ENCODE measurements around the gene CTXND1.

Gene CTXND1

DNA sequence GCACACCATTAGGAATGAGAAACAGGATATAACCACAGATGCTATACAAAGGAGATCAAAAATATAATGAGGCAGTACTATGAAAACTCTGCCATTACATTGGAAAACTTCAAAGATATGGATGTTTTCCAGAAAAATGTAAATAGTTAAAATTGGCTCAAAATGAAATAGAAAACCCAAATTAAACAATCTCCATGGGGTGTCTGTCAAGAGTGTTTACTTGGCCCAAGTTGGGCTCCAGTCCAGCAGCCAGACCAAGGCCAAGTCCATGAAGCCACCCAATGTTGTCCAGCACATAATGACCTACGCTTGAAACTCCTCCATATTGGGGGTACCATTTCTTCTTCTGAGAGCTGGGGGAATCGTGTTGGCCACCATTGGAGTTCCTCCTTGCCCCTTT lies 37.1 kb downstream of the CTXND1 start:
- POLR2A ChIA-PET = no interaction called here
- CTCF ChIA-PET = no interaction called here

DNA sequence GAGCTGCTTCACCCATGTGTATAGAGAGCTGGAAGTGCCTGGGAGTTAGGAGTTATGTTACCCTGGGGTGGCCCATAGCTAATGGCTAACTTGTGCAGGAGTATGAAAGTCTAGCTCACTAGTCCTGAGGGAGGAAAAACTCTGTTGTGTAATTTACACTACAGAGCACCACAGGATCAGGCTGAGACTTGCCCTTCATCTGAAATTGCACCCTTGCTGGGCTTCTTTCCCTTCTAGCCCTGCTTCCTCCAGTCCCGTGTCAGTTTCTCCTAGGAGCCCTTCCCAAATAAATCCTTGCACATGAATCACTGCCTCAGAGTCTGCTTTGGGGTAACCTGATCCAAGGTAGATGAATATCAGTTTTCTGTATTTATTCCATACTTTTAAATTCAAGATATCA lies 40.0 kb downstream of the CTXND1 start:
- no peaks in the 10 kb centered on the region for H3K4me1 ChIP-seq (ENCODE audit: control insufficient read depth, insufficient read depth, low read length)
- H3K36me3 ChIP-seq (ENCODE audit: control insufficient read depth in 2 of 2, insufficient read depth in 1 of 2, low read length in 2 of 2) = no peaks in the 10 kb centered on the region
- no peak overlapping the region for H3K4me3 ChIP-seq (ENCODE audit: low read depth, low read length)
- no peaks in the 10 kb centered on the region for H3K9me3 ChIP-seq (ENCODE audit: control insufficient read depth, insufficient read depth, low read depth, low read length)
- ChIA-PET POLR2A (no interaction called here), CTCF (no interaction called here)
- H3K27ac ChIP-seq (ENCODE audit: extremely low read depth, low read depth, low read length) = no peak overlapping the region
- no peak for TF ChIP-seq ZFP37 (tag by site-specific recombination; IDR thresholded peaks at IDR 0.05)
- TF ChIP-seq ZNF610 (tag by site-specific recombination; IDR thresholded peaks at IDR 0.05; ENCODE audit: borderline replicate concordance) = no peak
- no peak for TF ChIP-seq ZNF155 (tag by site-specific recombination; IDR thresholded peaks at IDR 0.05)
- TF ChIP-seq, protein P1, sequence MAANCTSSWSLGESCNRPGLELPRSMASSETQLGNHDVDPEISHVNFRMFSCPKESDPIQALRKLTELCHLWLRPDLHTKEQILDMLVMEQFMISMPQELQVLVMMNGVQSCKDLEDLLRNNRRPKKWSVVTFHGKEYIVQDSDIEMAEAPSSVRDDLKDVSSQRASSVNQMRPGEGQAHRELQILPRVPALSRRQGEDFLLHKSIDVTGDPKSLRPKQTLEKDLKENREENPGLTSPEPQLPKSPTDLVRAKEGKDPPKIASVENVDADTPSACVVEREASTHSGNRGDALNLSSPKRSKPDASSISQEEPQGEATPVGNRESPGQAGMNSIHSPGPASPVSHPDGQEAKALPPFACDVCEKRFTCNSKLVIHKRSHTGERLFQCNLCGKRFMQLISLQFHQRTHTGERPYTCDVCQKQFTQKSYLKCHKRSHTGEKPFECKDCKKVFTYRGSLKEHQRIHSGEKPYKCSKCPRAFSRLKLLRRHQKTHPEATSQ (tag by site-specific recombination; IDR thresholded peaks at IDR 0.05) = no peak
- TF ChIP-seq ZXDB (tag by site-specific recombination; IDR thresholded peaks at IDR 0.05) = no peak
- no peak for TF ChIP-seq ZNF324 (tag by site-specific recombination; IDR thresholded peaks at IDR 0.05)
- no peak for TF ChIP-seq ZNF660 (tag by site-specific recombination; IDR thresholded peaks at IDR 0.05)
- TF ChIP-seq ZNF138 (tag by site-specific recombination; IDR thresholded peaks at IDR 0.05; ENCODE audit: borderline replicate concordance) = no peak
- TF ChIP-seq ZNF37A (tag by site-specific recombination; IDR thresholded peaks at IDR 0.05) = no peak
- TF ChIP-seq REPIN1 (tag by site-specific recombination; IDR thresholded peaks at IDR 0.05; ENCODE audit: low read depth) = no peak
- TF ChIP-seq ZNF175 (tag by site-specific recombination; IDR thresholded peaks at IDR 0.05) = no peak
- no peak for TF ChIP-seq ZNF621 (tag by site-specific recombination; IDR thresholded peaks at IDR 0.05)
- no peak for TF ChIP-seq ZNF654 (tag by site-specific recombination; IDR thresholded peaks at IDR 0.05; ENCODE audit: low read depth)
- no peak for TF ChIP-seq ZNF423 (tag by site-specific recombination; IDR thresholded peaks at IDR 0.05)
- no peak for TF ChIP-seq KLF8 (tag by site-specific recombination; IDR thresholded peaks at IDR 0.05)
- TF ChIP-seq, protein P2, sequence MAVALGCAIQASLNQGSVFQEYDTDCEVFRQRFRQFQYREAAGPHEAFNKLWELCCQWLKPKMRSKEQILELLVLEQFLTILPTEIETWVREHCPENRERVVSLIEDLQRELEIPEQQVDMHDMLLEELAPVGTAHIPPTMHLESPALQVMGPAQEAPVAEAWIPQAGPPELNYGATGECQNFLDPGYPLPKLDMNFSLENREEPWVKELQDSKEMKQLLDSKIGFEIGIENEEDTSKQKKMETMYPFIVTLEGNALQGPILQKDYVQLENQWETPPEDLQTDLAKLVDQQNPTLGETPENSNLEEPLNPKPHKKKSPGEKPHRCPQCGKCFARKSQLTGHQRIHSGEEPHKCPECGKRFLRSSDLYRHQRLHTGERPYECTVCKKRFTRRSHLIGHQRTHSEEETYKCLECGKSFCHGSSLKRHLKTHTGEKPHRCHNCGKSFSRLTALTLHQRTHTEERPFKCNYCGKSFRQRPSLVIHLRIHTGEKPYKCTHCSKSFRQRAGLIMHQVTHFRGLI (tag by site-specific recombination; IDR thresholded peaks at IDR 0.05) = no peak
- TF ChIP-seq, protein P3, sequence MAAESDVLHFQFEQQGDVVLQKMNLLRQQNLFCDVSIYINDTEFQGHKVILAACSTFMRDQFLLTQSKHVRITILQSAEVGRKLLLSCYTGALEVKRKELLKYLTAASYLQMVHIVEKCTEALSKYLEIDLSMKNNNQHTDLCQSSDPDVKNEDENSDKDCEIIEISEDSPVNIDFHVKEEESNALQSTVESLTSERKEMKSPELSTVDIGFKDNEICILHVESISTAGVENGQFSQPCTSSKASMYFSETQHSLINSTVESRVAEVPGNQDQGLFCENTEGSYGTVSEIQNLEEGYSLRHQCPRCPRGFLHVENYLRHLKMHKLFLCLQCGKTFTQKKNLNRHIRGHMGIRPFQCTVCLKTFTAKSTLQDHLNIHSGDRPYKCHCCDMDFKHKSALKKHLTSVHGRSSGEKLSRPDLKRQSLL (tag by site-specific recombination; IDR thresholded peaks at IDR 0.05) = no peak
- TF ChIP-seq GLIS2 (tag by site-specific recombination; IDR thresholded peaks at IDR 0.05) = no peak

More for the DNA sequence above, 37.1 kb downstream of the CTXND1 start:
- no peaks in the 10 kb centered on the region for H3K36me3 ChIP-seq (ENCODE audit: control insufficient read depth in 2 of 2, insufficient read depth in 1 of 2, low read length in 2 of 2)
- no peaks in the 10 kb centered on the region for H3K9me3 ChIP-seq (ENCODE audit: control insufficient read depth, insufficient read depth, low read depth, low read length)
- no peak overlapping the region for H3K27ac ChIP-seq (ENCODE audit: extremely low read depth, low read depth, low read length)
- H3K4me3 ChIP-seq (ENCODE audit: low read depth, low read length) = no peak overlapping the region
- TF ChIP-seq ZNF324 (tag by site-specific recombination; IDR thresholded peaks at IDR 0.05) (no peak), ZNF610 (tag by site-specific recombination; IDR thresholded peaks at IDR 0.05; ENCODE audit: borderline replicate concordance) (no peak), ZNF555 (tag by site-specific recombination; conservative IDR thresholded peaks at IDR 0.05) (no peak), SP7 (tag by site-specific recombination; IDR thresholded peaks at IDR 0.05) (no peak), ZNF146 (tag by site-specific recombination; IDR thresholded peaks at IDR 0.05) (no peak), ZNF670 (tag by site-specific recombination; IDR thresholded peaks at IDR 0.05; ENCODE audit: low read depth) (no peak), SCRT2 (tag by site-specific recombination; IDR thresholded peaks at IDR 0.05) (no peak), ZBTB48 (tag by site-specific recombination; IDR thresholded peaks at IDR 0.05) (no peak), ZNF830 (tag by site-specific recombination; IDR thresholded peaks at IDR 0.05; ENCODE audit: low read depth) (no peak), ZNF777 (tag by site-specific recombination; IDR thresholded peaks at IDR 0.05; ENCODE audit: borderline replicate concordance) (no peak), ZBTB20 (tag by site-specific recombination; IDR thresholded peaks at IDR 0.05) (no peak), ZFP69B (tag by site-specific recombination; IDR thresholded peaks at IDR 0.05) (no peak), ZNF2 (tag by site-specific recombination; IDR thresholded peaks at IDR 0.05) (no peak), ZNF112 (tag by site-specific recombination; IDR thresholded peaks at IDR 0.05) (no peak), ZNF202 (tag by site-specific recombination; IDR thresholded peaks at IDR 0.05; ENCODE audit: borderline replicate concordance) (no peak), ZSCAN30 (tag by site-specific recombination; IDR thresholded peaks at IDR 0.05) (no peak), ZBTB7A (tag by site-specific recombination; IDR thresholded peaks at IDR 0.05; ENCODE audit: low read depth) (no peak), ZNF366 (tag by site-specific recombination; conservative IDR thresholded peaks at IDR 0.05) (no peak)
- TF ChIP-seq, protein P4, sequence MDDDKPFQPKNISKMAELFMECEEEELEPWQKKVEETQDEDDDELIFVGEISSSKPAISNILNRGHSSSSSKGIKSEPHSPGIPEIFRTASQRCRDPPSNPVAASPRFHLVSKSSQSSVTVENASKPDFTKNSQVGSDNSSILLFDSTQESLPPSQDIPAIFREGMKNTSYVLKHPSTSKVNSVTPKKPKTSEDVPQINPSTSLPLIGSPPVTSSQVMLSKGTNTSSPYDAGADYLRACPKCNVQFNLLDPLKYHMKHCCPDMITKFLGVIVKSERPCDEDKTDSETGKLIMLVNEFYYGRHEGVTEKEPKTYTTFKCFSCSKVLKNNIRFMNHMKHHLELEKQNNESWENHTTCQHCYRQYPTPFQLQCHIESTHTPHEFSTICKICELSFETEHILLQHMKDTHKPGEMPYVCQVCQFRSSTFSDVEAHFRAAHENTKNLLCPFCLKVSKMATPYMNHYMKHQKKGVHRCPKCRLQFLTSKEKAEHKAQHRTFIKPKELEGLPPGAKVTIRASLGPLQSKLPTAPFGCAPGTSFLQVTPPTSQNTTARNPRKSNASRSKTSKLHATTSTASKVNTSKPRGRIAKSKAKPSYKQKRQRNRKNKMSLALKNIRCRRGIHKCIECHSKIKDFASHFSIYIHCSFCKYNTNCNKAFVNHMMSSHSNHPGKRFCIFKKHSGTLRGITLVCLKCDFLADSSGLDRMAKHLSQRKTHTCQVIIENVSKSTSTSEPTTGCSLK (tag by site-specific recombination; IDR thresholded peaks at IDR 0.05) = no peak
- TF ChIP-seq, protein P5, sequence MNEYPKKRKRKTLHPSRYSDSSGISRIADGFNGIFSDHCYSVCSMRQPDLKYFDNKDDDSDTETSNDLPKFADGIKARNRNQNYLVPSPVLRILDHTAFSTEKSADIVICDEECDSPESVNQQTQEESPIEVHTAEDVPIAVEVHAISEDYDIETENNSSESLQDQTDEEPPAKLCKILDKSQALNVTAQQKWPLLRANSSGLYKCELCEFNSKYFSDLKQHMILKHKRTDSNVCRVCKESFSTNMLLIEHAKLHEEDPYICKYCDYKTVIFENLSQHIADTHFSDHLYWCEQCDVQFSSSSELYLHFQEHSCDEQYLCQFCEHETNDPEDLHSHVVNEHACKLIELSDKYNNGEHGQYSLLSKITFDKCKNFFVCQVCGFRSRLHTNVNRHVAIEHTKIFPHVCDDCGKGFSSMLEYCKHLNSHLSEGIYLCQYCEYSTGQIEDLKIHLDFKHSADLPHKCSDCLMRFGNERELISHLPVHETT (tag by site-specific recombination; IDR thresholded peaks at IDR 0.05) = no peak
- no peaks in the 10 kb centered on the region for H3K4me1 ChIP-seq (ENCODE audit: control insufficient read depth, insufficient read depth, low read length)

All from HEK293 (cell line).